ENCODE measurements around the gene BICC1. TPM values are rescaled to one million over a fixed set of nuclear protein-coding genes. Genes with fewer than 3 reads are reported as not detected.

BICC1 gene
- total and polyA plus RNA-seq, 2 of the 8 experiments (the other 6 are each of a cell fraction or from before 2014, with no cell fraction given): 0.20 to 0.73 TPM

- TF ChIP-seq CHD7 (IDR thresholded peaks at IDR 0.05; ENCODE audit: insufficient replicate concordance, low read length) (no peak), CTBP2 (IDR thresholded peaks at IDR 0.05; ENCODE audit: borderline replicate concordance, insufficient read depth, insufficient read length, low read length) (no peak), TCF12 (IDR thresholded peaks at IDR 0.05; ENCODE audit: low read depth, low read length) (no peak), KDM1A (IDR thresholded peaks at IDR 0.05; ENCODE audit: borderline replicate concordance, low read length) (no peak), SP1 (IDR thresholded peaks at IDR 0.05; ENCODE audit: low read depth, low read length) (no peak), HDAC2 (IDR thresholded peaks at IDR 0.05; ENCODE audit: borderline replicate concordance in 1 of 2, low read depth in 2 of 2, low read length in 2 of 2) (no peak), CBX5 (IDR thresholded peaks at IDR 0.05; ENCODE audit: low read depth, low read length) (no peak), CEBPB (IDR thresholded peaks at IDR 0.05; ENCODE audit: low read depth, low read length) (no peak), BACH1 (IDR thresholded peaks at IDR 0.05; ENCODE audit: low read length) (no peak), KDM5A (IDR thresholded peaks at IDR 0.05; ENCODE audit: low read length) (no peak)
These were observed 314.0 kb downstream of the BICC1 start (continued) for GRCh38 chr10:58826694-58827093.
